ENCODE measurements around the gene DEPDC1B.
"Not testable (repeated sequence)": the region's sequence is repeated elsewhere in the genome, so short reads cannot be mapped to it uniquely, and the experiment has no call there.

DNA sequence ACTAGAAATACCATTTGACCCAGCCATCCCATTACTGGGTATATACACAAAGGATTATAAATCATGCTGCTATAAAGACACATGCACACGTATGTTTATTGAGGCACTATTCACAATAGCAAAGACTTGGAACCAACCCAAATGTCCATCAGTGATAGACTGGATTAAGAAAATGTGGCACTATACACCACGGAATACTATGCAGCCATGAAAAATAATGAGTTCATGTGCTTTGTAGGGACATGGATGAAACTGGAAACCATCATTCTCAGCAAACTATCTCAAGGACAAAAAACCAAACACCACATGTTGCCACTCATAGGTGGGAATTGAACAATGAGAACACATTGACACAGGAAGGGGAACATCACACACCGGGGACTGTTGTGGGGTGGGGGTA is 79.2 kb downstream of the DEPDC1B start:
- TF ChIP-seq POLR2A (IDR thresholded peaks at IDR 0.05): not testable (repeated sequence)
- TF ChIP-seq, protein P1, sequence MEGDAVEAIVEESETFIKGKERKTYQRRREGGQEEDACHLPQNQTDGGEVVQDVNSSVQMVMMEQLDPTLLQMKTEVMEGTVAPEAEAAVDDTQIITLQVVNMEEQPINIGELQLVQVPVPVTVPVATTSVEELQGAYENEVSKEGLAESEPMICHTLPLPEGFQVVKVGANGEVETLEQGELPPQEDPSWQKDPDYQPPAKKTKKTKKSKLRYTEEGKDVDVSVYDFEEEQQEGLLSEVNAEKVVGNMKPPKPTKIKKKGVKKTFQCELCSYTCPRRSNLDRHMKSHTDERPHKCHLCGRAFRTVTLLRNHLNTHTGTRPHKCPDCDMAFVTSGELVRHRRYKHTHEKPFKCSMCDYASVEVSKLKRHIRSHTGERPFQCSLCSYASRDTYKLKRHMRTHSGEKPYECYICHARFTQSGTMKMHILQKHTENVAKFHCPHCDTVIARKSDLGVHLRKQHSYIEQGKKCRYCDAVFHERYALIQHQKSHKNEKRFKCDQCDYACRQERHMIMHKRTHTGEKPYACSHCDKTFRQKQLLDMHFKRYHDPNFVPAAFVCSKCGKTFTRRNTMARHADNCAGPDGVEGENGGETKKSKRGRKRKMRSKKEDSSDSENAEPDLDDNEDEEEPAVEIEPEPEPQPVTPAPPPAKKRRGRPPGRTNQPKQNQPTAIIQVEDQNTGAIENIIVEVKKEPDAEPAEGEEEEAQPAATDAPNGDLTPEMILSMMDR (IDR thresholded peaks at IDR 0.05): not testable (repeated sequence)

All from testis (tissue), 2 donors.